PC-3 (cell line): Measurements from ENCODE around the gene ABLIM2.

ENCODE experiments used
- EZH2 ChIP-seq: fragments of 300-600 bp; sonication (generic); IDR thresholded peaks from one replicate; pipeline ENCODE4 v1.6.1; 2017; ENCODE audit warnings: antibody characterized with exemption, mild to moderate bottlenecking, low read length; ENCODE audit not compliant: unreplicated experiment
- EZH2phosphoT487 ChIP-seq: fragments of 300-600 bp; sonication (generic); IDR thresholded peaks from 2 replicates; pipeline ENCODE4 v1.6.1; 2018; ENCODE audit warnings: mild to moderate bottlenecking, antibody characterized with exemption, low read length, borderline replicate concordance
- TF ChIP-seq, protein P1 (sequence below): fragments of 300-600 bp; sonication (generic); conservative IDR thresholded peaks from 2 replicates; pipeline ENCODE4 v1.5.1; 2017; ENCODE audit warnings: antibody characterized with exemption, low read depth, mild to moderate bottlenecking, low read length

DNA sequence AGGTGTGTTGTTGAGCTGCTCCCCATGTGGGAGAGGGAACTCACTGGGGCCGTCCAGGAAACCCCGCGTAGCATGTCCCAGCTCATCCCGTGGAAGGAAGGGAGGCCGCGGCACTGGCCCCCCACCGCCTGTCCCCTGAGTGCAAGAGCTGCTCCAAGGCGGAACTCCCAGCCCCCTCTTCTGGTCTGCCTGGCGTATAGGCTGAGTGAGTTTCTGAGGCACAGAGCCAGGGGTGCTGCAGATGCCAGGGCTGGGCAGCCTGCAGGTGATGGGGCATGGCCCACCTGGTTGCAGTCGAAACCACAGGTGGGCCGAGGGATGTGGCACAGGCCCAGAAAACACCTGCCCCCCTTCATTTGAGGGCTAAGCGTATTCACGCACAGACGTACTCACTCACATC lies 49.6 kb downstream of the ABLIM2 start:
- TF ChIP-seq, protein P1, sequence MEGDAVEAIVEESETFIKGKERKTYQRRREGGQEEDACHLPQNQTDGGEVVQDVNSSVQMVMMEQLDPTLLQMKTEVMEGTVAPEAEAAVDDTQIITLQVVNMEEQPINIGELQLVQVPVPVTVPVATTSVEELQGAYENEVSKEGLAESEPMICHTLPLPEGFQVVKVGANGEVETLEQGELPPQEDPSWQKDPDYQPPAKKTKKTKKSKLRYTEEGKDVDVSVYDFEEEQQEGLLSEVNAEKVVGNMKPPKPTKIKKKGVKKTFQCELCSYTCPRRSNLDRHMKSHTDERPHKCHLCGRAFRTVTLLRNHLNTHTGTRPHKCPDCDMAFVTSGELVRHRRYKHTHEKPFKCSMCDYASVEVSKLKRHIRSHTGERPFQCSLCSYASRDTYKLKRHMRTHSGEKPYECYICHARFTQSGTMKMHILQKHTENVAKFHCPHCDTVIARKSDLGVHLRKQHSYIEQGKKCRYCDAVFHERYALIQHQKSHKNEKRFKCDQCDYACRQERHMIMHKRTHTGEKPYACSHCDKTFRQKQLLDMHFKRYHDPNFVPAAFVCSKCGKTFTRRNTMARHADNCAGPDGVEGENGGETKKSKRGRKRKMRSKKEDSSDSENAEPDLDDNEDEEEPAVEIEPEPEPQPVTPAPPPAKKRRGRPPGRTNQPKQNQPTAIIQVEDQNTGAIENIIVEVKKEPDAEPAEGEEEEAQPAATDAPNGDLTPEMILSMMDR: no peak
- no peak for TF ChIP-seq EZH2phosphoT487
- no peak for TF ChIP-seq EZH2
